ENCODE data around the gene SPDYE6.

GRCh38 chr7:102306916-102307677 is 49.1 kb downstream of the SPDYE6 start:
- no peak for TF ChIP-seq CTCF (IDR thresholded peaks at IDR 0.05)
- no peak for TF ChIP-seq POLR2AphosphoS5 (IDR thresholded peaks at IDR 0.05)
- TF ChIP-seq EP300 (IDR thresholded peaks at IDR 0.05), result no peak
- no peak for TF ChIP-seq POLR2A (IDR thresholded peaks at IDR 0.05)
